NAMALWA (cell line): ENCODE measurements around the gene CCDC9B.

Source experiments
- DNase-seq: peaks from one replicate; pipeline ENCODE4 v3.0.0-alpha.2; 2015; ENCODE audit warnings: low spot score

CCDC9B gene

GRCh38 chr15:40345225-40345866 is 4.6 kb upstream of the CCDC9B start:
- no peak for DNase-seq

GRCh38 chr15:40344631-40345120 is 3.9 kb upstream of the CCDC9B start:
- DNase-seq = peak; percentile 79

- DNase-seq = no peak
Measured at GRCh38 chr15:40344217-40344616, 3.5 kb upstream of the CCDC9B start.

- DNase-seq = no peak
Measured at GRCh38 chr15:40343512-40343911, 2.8 kb upstream of the CCDC9B start.

GRCh38 chr15:40342416-40343320 is 1.9 kb upstream of the CCDC9B start:
- no peak for DNase-seq

- DNase-seq = no peak
Measured at GRCh38 chr15:40340038-40340739, 550 bp downstream of the CCDC9B start.

- no peak for DNase-seq
Measured at GRCh38 chr15:40339621-40339945, 1.2 kb downstream of the CCDC9B start.

GRCh38 chr15:40338921-40339620 is 1.7 kb downstream of the CCDC9B start:
- DNase-seq = no peak

GRCh38 chr15:40338041-40338657 is 2.6 kb downstream of the CCDC9B start:
- peak; percentile 89 for DNase-seq

GRCh38 chr15:40337597-40337996 is 3.1 kb downstream of the CCDC9B start:
- no peak for DNase-seq

- DNase-seq = peak; percentile 48
Measured at GRCh38 chr15:40336744-40337122, 4.0 kb downstream of the CCDC9B start.

- DNase-seq = no peak
Measured at GRCh38 chr15:40335938-40336743, 4.6 kb downstream of the CCDC9B start.

GRCh38 chr15:40334941-40335795 is 5.6 kb downstream of the CCDC9B start:
- no peak for DNase-seq

- no peak for DNase-seq
Measured at GRCh38 chr15:40334541-40334940, 6.2 kb downstream of the CCDC9B start.

- DNase-seq = peak; percentile 35
Measured at GRCh38 chr15:40333922-40334492, 6.7 kb downstream of the CCDC9B start.

GRCh38 chr15:40332113-40332781 is 8.5 kb downstream of the CCDC9B start:
- DNase-seq = no peak

- no peak for DNase-seq
Measured at GRCh38 chr15:40331637-40332036, 9.1 kb downstream of the CCDC9B start.

GRCh38 chr15:40331026-40331425 is 9.7 kb downstream of the CCDC9B start:
- DNase-seq = no peak

GRCh38 chr15:40330368-40330836 is 10.3 kb downstream of the CCDC9B start:
- no peak for DNase-seq
